Activated CD4-positive, alpha-beta T cell treated with anti-CD3 and anti-CD28 coated beads, Interleukin-2, amount 50 U/mL, for 16 hours (primary cell): ENCODE measurements around the gene ZNF766.
"Not testable (repeated sequence)": the region's sequence is repeated elsewhere in the genome, so short reads cannot be mapped to it uniquely, and the experiment has no call there.

Source experiments
- DNase-seq: peaks from one replicate; pipeline ENCODE4 v3.0.0-alpha.2; 2020

Gene ZNF766

DNA sequence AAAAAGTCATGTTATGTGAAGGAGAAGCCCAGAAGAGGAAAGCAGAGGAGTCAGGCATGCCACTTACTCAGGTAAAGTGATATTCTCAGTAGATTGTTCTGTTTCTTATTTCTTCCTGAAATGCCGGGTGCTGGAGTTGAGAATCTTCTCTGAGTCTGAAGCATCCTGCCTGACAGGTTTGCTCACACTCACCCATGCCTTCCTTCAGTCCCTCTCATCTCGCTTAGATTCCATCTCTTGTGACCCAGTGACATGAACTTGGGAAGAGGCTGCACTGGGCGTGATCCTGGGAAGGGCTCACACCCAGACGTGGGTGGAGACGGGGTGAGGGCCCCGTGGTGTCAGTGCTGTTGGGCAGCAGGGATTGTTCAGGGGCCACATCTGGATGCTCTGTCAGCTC, 8.1 kb downstream of the ZNF766 start:
- no peak for DNase-seq

DNA sequence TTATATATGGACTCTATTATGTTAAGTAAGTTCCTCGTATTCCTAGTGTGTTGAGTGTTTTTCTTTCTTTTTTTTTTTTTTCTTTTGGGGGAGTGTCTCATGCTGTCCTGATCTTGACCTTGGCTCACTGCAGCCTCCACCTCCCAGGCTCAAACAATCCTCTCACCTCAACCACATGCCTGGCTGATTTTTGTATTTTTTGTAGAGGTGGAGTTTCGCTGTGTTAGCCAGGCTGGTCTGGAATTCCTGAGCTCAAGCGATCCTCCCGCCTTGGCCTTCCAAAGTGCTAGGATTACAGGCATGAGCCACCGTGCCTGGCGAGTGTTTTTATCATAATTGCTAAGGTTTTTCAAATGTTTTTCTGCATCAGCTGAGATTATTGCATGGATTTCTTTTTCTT, 16.9 kb downstream of the ZNF766 start:
- no peak for DNase-seq

DNA sequence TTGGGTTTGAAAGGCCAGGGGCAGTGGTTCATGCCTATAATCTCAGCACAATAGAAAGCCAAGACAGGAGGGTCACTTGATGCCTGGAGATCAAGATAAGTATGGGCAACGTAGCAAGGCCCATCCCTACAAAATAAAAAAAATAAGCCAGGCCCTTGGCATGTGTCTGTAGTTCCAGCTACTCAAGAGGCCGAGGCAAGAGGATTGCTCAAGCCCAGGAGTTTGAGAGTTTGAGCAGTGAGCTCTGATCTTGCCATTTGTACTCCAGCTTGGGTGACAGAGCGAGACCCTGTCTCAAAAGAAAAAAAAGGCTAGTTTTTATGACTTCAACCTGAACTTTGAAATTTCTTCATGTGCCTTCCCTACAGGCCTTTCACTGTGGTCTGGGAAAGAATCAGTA, 22.4 kb downstream of the ZNF766 start:
- DNase-seq: no peak

DNA sequence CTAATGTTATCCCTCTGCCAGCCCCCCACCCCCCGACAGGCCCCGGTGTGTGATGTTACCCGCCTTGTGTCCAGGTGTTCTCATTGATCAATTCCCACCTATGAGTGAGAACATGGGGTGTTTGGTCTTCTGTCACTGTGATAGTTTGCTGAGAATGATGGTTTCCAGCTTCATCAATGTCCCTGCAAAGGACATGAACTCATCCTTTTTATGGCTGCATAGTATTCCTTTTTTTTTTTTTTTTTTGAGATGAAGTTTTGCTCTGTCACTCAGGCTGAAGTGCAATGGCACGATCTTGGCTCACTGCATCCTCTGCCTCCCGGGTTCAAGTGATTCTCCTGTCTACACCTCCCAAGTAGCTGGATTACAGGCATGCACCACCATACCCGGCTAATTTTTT, 23.6 kb downstream of the ZNF766 start:
- not testable (repeated sequence) for DNase-seq

DNA sequence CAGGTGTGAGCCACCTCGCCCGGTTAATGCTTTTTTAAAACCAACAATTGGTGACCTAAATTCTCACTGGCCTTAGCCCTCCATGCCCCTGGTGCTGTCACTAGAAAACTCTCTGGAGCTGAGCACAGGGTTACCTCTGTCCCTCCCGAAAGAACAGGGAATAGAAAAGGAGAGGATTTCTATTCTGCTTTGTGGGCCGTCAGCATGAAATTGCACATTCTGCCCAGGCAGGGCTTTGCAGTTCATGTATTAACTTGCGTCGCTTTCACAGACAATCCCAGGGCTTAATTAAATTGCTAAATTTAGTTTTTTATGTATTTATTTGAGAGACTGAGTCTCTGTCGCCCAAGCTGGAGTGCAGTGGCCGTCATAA, 27.0 kb downstream of the ZNF766 start:
- DNase-seq: peak; percentile 0

DNA sequence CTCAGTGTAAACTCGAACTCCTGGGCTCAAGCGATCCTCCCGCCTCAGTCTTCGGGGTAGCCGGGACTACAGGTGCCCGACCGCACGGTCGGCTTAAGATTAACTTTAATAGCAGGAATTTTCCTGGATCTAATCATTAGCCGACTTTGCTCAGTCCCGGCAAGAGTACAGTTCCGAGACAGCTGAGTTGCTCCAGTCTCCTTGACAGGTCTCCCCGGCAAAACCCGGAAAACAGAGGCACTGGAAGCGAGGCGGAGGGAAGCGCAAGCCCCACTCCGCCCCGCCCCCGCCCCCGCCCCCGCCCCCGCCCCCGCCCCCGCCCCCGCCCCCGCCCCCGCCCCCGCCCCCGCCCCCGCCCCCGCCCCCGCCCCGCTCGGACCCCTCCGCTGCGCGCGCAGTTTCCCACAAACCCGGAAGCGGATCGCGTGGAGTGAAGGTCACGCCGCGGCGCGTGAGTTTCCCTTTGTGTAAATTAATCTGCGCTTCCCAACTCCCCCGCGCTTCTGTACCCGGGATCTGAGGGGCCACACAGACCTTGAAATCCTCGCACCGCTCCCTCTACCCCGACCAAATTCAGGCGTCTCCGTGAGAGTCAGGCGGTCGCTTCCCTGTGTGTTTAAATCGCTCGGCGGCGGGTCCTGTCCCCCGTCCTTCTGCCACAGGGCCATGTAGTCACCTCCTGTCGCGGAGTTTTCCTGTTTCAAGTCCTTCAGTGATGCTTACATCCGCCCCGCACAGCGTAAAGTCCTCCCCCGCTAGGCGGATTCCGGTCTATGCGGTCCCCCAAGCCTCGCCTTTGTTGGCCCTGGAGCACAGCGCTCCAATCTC, 27.6 kb downstream of the ZNF766 start, which contains the start of gene ZNF480:
ZNF480 (plus strand) TSS at position 397 of the 828 bp plus-strand sequence. CDS start 3,244 bp downstream, outside the sequence.
- peak; percentile 74 for DNase-seq

DNA sequence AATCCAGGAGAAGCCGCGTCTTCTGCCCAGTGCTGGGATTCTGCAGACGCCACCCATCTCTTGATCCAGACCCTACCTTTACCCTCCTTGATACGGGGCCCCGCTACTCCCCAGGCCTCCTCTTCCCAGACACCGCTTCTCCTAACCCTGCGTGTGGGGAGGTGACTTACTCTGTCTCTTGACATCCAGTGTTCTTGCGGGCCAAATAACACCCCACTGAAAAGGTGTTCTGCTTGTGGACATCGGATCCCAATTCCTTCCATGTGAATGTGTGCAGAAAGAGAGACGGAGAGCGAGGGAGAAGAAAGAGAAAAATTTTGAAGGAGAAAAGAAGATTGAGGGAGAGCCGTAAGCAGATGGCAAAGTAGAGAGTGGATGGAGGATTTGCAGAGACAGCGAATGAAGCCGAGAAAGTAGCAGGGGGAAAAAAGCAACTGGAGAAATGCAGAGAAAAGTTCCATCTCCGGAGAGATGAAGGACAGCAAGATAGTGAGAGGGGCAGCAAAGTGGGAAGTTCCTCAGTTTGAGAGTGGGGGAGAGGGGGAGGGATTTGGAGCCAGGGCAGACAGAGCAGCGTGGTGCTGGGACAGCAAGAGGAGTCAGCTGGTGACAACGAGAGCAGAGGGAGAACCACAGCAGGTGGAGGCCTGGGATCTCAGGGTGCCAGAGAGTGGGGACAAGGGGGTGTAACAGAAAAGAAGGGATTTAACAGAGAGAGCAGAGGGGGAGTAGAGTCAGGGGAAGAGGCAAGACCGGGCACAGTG, 28.4 kb downstream of the ZNF766 start:
- no peak for DNase-seq

DNA sequence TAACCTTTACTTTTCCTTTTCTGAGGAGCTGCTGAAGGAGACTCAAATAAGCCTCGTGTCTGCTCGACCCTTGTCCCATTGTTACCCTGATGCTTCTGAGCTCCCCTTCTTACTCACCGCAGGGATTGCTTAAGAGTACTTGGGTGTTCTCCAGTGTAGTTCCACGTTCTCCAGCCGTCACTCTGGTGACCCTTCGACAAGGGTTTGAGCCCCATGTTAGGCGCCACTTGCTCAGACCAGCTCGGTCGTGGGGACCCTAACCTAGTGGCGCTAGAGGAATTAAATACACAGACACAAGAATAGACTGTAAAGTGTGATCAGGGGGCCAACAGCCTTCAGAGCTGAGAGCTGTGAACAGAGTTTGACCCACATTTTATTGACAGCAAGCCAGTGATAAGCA, 37.9 kb downstream of the ZNF766 start:
- DNase-seq: no peak

DNA sequence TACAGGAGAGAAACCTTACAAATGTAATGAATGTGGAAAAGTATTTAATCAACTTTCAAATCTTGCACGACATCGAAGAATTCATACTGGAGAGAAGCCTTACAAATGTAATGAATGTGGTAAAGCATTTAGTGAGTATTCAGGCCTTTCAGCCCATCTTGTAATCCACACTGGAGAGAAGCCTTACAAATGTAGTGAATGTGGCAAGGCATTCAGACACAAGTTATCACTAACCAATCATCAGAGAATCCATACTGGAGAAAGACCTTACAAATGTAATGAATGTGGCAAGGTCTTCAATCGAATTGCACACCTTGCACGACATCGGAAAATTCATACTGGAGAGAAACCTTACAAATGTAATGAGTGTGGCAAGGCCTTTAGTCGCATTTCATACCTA, 53.0 kb downstream of the ZNF766 start:
- no peak for DNase-seq

DNA sequence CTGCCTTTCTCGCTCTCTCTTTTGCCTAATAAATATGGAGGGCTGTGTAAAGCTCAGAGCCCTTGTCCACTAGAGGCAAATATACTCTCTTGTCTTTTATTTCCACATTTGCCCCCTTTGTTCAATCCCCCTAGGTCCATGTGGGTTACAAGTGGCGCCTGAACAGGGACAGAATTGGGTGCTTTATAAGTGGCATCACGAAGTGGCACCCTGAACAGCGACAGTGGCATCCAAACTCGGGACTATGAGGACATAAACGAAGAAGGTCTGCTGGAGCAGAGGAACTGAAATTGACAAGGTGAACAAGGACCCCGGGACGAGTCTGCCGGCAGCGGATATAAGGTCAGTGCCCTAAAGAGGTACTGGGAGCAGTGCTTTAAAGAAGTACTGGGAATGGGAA, 62.4 kb downstream of the ZNF766 start:
- DNase-seq: no peak

DNA sequence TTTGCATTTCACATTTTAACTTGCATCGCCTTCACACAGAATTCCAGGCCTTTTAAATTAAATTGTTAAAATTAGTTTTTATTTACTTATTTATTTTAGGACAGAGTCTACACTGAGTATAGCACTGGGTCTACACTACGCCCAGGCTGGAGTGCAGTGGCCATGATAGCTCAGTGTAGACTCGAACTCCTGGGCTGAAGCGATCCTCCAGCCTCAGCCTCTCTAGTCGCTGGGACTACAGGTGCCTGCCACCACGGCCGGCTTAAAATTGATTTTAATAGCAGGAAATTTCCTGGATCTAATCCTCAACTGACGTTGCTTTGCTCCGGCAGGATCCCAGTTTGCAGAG, 66.4 kb downstream of the ZNF766 start:
- DNase-seq: no peak

DNA sequence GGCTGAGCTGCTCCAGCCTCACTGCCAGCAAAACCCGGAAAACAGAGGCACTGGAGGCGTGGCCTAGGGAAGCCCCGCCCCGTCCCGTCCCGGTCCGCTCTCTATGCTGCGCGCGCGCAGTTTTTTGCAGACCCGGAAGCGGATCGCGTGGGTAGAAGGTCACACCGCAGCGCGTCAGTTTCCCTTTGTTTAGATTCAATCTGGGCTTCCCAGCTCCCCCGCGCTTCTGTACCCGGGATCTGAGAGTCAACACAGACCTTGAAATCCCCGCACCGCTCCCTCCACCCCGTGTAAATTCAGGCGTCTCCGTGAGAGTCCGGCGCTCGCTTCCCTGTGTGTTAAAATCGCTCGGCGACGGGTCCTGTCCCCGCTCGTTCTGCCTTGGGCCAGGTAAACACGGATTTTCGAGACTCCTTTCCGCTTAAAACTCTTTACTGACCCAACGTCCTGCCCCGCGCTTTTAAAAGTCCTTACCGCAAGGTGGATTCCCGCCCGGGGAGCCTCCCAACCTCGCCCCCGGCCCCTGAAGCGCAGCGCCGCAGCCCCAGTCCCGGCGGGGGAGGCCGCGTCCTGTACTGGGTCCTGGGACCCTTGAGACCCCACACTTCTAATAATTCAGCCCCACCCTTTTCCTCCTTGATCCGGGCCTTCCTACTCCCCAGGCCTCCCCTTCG, 66.9 kb downstream of the ZNF766 start, which contains the start of gene ZNF610:
ZNF610 (plus strand) TSS at position 127 of the 674 bp plus-strand sequence. CDS start 12,930 bp downstream, outside the sequence.
- DNase-seq: peak; percentile 79

DNA sequence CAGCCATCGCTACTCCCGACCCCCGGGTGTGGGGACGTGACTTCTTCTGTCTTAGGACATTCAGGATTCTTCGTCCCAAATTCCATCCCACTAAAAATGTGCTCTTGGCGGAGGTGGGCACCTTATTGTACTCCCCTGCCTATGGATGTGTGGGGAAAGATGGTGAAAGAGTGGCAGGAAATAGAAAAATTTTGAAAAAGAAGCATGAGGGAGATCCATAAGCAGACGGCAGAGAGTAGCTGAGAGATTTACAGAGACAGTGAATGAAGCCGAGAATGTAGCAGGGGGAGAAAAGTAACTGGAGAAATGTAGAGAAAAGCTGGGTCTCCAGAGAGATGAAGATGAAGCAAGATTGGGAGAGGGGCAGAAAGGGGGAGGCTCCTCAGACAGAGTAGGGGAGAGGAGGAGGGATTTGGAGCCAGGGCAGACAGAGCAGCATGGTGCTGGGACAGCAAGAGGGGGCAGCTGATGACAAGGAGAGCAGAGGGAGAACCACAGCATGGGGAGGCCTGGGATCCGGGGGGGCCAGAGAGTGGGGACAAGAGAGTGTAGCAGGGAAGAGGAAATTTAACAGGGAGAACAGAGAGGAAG, 67.5 kb downstream of the ZNF766 start:
- no peak for DNase-seq

DNA sequence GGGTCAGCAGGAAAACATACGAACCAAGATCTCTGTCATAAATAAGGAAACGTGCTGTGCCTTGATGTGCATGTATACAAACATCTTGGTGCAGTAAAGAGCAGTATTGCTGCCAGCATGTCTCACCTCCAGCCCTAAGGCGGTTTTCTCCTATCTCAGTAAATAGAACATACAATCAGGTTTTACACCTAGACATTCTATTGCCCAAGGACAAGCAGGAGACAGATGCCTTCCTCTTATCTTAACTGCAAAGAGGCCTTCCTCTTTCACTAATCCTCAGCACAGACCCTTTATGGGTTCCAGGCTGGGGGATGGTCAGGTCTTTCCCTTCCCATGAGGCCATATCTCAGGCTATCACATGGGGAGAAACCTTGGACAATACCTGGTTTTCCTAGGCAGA, 69.6 kb downstream of the ZNF766 start:
- not testable (repeated sequence) for DNase-seq

DNA sequence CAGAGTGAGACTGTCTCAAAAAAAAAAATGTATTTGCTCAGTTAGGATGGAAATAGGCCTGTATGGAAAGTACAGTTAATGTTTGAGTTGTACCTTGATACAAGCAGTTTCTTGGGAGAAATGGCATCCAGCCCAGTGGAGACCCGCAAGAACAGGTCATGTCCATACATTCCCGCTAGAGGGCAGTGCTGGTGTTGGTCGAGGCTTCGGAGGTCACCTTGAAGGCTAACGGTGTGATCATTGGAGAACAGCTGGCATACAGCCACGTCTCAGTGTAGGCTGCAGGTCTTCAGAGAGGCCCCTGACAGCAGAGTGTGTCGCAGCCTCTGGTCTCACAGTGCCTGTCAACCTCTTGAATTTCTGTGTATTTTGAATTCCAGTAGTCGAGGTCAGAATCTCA, 74.2 kb downstream of the ZNF766 start:
- peak; percentile 15 for DNase-seq

DNA sequence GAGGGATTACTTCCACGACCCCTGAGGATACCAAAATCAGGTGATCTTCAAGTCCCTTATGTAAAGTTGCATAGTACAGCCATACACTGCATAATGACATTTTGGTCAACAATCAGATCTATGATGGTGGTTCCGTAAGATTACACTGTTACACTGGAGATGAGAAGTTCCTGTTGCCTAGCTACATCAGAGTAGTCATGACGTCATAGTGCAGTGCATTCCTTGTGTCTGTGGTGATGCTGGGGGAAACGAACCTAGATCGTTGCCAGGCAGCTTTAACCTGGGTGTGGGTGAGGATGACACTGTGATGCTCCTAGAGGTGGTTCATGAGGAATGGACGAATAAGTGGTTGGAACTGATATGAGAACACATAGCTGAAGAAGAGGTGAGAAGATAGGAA, 75.8 kb downstream of the ZNF766 start:
- no peak for DNase-seq
